SHP77 (cell line): Measurements from ENCODE around the gene WDR20.
"Not testable (repeated sequence)": the region's sequence is repeated elsewhere in the genome, so short reads cannot be mapped to it uniquely, and the experiment has no call there.

Experiments used
- DNase-seq, 2 experiments: peaks; one replicate each; lab custom pipeline; 2025; lab: John Stamatoyannopoulos, UW

The WDR20 gene

DNA sequence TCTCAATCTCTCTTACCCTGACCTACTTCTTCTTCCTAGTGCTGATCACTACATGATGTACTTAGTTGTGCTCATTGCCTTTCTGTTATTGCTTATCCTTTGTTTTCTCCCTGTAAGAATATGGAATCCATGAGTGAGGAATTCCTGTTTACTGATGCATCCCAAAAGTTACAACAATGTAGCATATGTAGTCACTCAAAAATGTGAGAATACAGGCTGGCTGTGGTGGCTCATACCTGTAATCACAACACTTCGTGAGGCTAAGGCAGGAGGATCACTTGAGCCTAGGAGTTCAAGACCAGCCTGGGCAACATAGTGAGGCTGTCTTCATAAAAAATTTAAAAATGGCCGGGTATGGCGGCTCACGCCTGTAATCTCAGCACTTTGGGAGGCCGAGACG is 8.0 kb upstream of the WDR20 start:
- no peak for DNase-seq

DNA sequence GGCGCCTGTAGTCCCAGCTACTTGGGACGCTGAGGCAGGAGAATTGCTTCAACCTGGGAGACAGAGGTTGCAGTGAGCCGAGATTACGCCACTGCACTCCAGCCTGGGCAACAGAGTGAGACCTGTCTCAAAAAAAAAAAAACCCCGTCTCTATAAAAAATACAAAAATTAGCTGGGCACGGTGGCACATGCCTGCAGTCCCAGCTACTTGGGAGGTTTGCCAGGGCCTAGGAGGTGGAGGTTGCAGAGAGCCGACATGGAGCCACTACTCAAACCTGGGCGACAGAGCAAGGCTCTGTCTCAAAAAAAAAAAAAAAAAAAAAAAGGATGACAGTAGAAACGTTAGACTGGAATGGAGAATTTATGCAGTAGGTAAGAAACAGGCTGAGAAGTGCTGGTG is 5.7 kb upstream of the WDR20 start:
- not testable (repeated sequence) for DNase-seq

DNA sequence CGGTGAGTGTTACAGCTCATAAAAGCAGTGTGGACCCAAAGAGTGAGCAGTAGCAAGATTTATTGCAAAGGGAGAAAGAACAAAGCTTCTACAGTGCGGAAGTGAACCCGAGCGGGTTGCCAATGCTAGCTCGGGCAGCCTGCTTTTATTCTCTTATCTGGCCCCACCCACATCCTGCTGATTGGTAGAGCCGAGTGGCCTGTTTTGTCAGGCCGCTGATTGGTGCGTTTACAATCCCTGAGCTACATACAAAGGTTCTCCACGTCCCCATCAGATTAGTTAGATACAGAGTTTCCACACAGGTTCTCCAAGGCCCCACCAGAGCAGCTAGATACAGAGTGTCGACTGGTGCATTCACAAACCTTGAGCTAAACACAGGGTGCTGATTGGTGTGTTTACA is 5.0 kb upstream of the WDR20 start:
- not testable (repeated sequence) for DNase-seq

DNA sequence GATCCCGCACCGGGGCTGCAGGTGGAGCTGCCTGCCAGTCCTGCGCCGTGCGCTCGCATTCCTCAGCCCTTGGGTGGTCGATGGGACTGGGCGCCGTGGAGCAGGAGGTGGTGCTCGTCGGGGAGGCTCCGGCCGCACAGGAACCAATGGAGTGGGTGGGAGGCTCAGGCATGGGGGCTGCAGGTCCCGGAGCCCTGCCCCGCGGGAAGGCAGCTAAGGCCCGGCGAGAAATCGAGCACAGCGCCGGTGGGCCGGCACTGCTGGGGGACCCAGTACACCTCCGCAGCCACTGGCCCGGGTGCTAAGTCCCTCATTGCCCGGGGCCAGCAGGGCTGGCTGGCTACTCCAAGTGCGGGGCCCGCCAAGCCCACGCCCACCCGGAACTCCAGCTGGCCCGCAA is 4.2 kb upstream of the WDR20 start:
- DNase-seq: not testable (repeated sequence)

DNA sequence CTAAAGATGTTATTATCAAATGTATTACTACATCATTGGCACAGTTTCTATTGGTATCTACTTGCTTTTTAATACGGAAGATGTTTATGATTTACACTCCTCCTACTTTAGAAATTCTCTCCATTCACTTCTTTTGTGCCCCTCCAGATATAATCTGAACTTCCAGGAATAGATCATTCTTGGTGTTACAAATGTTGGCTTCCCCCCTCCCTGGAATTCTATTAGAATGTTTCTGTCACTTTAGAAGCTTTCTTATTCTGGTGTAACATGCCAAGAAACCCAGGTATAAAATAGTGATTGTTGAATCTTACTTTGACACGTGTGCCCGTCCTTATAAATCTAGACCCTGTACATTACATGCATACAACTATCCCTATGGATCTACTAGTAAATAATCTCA is 1.2 kb upstream of the WDR20 start:
- DNase-seq: no peak

DNA sequence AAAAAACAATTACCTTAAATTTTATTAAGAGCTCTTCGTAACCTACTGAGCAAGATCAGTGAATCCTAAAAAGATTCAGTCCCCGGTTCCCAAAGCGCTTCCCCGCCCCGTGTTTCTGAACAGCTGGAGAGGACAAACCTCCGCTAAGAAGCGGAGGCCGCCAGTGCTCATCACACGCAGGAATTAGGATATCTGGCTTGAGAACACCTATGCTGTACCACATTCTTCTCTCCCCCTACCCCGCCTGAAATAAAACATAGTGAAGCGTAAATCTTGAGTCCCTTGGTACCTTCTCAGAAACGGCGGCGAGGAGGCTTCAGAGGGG is 774 bp upstream of the WDR20 start:
- DNase-seq: no peak

DNA sequence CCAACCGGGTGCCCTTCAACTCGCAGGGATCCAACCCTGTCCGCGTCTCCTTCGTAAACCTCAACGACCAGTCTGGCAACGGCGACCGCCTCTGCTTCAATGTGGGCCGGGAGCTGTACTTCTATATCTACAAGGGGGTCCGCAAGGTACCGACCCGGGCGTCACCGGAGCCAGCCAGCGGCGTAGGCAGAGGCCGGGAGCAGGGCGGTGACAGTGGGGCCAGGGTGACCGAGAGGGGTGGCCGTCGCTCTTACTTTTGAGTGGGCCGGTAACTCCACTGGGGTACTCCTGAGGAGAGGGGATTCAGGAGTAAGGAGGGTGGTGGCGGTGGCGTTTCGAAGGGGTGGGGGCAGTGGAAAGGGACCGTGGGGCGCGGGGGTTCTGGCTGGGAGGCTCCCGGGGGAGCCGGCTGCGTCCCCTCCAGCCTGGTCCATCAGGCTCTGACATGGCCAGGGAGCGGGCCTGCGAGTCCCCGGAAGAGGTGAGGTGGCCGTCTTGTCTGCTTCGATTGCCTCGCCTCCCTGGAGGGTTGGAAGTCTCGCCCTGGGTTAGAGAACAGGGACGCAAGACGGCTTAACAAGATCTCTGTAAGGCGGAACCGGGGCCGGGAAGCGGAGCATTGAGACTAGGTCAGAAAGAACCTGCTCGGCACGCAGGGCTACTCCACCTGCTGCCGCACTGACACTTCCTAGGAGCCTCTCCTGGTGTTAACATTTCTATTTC is 491 bp downstream of the WDR20 start:
- no peak for DNase-seq

DNA sequence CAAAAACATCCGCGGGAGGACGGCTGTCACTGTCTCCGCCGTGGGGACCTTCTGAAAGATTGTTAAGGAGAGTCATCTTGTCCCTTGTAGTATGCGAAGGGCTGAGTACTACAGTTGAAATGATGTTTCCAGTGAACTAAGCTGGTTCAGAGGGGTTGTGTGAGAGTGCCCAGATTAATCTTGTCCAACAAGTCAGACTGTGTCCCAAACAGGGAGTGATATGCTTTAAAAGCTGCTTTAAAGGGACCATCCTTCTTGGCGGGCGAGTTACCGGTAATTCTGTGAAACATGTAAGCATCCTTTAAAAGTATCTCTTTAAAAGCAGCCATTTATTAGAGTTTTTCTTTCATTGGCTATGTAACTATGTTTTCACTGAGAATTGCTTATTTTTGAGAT is 1.1 kb downstream of the WDR20 start:
- DNase-seq: no peak

DNA sequence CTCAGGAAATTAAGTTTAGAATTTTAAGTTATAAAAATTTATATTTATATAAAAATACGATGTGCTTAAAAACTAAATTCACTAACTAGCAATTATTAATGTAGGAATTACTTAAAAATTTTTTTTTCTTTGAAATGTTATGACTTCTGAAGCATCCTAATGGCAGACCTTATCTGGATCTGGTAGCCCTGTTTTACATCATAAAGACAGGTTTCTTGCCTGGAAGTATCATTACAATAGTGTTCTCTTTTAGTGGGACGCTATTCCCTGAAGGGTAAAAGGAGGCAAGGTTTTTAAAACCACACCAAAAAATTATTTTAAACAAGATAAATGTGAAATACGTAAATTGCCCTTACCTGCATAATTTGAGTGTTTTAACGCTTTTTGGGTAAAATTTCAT is 2.1 kb downstream of the WDR20 start:
- no peak for DNase-seq

DNA sequence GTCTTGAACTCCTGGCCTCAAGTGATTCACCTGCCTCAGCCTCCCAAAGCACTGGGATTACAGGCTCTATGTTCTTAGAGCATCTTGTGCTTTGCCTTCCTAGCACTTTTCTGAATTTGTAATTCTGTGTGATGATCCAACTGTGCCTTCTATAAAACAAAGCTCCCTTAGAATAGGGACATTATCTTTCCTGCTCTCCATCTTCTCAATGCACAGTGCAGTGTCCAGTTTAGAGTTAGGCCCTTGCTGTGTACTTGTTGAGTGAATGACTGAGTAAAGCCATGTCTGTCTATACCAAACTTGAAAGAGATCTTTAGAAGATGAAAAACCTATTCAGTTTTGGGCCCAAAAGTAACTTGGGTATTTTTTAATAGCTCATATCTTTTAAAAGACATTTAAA is 5.2 kb downstream of the WDR20 start:
- no peak for DNase-seq

DNA sequence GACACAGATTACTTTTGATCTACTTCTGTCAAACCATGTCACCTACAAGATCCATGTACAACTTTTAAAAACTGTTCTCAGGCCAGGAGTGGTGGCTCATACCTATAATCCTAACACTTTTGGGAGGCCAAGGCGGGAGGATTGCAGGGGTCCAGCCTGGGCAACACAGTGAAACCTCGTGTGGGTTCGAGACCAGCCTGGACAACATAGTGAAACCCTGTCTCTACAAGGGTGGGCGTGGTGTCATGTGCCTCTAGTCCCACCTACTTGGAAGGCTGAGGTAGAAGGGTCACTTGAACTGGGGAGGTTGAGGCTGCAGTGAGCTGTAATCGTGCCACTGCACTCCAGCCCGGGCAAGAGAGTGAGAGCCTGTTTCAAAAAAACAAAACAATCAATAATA is 5.7 kb downstream of the WDR20 start:
- DNase-seq: no peak

DNA sequence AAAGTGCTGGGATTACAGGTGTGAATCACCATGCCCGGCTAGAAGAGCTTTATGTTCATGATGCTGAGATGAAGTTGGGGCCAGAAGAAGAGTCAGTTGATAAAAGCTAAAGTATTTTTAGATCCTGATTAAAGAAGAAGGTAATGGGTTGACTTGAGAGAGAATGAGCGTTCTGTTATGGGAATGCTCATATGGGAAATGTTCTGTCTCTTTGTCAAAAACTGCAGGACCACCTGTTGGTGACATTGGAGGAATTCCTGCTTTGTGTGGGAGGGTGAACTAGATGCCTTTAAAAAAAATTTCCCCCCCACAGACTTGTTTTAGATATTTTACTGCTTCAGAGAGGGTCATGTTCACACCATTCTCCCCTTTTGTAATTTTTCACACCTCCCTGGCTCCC is 6.7 kb downstream of the WDR20 start:
- no peak for DNase-seq

DNA sequence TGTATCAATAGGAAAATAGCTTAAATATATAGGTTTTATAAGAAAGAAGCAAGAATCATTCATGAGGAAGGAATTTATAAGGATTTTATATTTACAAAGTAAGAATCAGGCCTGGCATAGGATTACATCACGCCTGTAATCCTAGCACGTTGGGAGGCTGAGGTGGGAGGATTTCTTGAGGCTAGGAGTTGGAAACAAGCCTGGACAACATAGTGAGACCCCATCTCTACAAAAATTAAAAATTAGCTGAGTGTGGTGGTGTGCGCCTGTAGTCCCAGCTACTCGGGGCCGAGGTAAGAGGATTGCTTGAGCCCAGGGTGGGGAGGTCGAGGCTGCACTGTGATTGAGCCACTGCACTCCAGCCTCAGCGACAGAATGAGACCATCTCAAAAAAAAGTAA is 10.4 kb downstream of the WDR20 start:
- DNase-seq: no peak

DNA sequence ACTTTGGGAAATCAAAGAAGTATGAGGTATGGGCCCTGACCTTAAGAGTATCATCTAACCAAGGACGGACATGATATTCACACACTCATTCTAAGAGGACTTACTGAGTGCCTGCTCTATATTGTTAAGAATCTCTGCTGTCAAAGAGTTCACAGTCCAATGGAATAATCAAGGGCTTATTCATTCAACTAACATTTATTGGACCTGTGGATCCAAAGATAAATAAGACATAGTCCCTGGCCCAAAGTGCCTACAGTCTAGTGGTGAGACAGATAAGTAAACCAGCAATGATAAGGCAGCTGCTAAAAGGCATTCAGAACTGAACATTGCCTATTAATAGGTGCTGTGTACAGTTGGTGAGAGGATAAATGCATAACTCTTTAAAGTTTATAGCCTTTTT is 11.0 kb downstream of the WDR20 start:
- no peak for DNase-seq

DNA sequence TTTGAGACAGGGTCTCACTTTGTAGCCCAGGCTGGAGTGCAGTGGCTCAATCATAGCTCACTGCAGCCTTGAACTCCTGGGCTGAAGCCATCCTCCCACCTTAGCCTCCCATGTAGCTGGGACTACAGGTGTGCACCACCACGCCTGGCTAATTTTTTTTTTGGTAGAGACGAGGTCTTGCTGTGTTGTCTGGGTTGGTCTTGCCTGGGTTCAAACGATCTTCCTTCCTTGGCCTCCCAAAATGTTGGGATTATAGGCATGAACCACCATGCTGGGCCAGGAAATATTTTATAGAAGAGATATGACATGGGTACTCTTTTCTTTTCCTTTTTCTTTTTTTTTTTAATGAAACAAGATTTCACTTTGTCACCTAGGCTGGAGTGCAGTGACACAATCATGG is 11.7 kb downstream of the WDR20 start:
- not testable (repeated sequence) for DNase-seq

DNA sequence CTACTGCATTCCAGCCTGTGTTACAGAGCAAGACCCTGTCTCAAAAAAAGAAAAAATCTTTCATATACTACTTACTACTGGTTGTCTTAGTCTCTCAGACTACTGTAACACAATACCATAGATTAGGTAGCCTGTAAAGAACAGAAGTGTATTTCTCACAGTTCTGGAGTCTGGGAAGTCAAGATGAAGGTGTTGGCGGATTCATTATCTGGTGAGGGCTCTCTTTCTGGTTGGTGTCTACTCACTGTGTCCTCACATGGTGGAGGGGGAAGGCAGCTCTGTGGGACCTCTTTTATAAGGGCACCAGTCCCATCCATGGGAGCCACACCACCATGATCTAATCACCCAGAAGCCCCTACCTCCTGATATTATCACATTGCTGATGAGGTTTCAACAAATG is 14.4 kb downstream of the WDR20 start:
- no peak for DNase-seq

DNA sequence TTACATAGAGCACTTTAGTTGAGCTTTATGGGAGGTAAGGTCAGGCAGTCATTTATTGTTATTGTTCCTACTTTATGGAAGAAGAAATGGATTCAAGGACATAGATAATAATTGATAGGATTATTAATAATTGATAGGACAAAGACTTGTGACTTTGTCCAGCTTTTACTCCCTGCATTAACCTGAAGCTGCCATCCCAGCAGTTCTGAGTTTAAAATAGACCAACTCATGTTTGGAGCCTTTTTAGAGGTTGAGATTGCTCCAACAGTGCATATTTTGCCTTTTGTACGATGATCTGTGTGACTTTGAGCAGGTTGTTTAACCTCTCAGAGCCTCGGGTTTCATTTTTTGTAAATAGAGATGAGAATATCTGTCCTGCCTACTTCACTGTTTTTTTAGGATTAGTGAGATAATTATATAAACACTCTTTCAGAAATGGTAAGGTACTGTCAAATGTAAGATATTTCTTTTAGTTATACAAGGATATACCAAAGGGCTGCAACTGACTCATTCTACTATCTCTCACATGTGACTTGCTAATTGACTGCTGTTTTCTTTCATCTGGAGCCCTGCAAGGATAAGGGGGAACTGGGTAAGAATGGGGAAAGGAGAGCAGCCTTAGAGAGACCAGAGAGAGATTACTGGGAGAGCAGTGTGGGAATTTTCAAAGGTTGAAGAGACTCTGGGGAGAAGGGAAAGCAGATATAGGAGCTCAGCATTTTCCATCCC is 15.3 kb downstream of the WDR20 start:
- DNase-seq: no peak

DNA sequence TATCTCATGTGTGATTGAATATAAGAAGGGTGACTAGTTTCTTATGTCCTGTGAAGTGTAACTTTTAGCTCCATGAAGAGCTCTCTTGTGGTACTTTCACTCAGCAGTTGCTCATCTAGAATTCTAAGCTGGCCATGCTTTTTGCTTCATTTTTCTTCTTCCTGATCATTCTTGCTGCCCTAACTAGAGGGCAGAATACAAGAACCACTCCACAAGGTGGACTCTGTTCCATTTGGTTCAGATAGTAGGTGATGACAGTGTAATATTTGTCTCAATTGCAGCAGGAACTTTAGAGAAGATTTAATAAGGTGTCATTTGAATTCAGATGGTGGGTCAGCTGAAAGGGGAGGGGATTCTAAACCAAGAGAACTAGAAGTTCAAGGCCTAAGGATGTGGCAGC is 17.6 kb downstream of the WDR20 start:
- DNase-seq: no peak

DNA sequence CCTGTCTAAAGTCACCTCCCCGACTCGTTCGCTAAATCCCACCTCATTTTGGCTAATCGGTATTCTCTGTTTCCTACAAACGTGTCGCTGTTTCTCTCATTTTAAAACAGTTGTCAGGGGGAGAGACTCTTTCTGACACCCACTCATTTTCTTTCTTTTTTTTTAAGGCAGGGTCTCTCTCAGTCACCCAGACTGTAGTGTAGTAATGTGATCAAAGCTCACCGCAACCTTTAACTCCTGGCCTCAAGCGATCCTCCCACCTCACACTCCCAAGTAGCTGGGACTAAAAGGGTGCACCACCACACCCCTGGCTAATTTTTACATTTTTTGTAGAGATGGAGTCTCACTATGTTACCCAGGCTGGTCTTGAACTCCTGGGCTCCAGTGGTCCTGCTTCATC is 19.1 kb downstream of the WDR20 start:
- DNase-seq: no peak

DNA sequence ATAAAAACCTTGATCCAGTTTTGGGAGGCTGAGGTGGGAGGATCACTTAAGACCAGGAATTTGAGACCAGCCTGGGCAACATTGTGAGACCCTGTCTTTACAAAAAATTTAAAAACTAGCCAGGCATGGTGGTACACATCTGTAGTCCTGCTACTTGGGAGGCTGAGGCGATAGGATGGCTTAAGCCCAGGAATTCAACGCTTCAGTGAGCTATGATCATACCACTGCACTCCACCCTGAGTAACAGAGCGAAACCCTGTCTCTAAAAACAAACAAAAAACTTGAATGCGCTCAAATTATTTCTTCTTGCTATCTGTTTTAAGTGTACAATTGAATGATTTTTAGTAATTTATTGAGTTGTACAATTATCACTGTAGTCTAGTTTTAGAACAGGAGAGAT is 20.1 kb downstream of the WDR20 start:
- no peak for DNase-seq

DNA sequence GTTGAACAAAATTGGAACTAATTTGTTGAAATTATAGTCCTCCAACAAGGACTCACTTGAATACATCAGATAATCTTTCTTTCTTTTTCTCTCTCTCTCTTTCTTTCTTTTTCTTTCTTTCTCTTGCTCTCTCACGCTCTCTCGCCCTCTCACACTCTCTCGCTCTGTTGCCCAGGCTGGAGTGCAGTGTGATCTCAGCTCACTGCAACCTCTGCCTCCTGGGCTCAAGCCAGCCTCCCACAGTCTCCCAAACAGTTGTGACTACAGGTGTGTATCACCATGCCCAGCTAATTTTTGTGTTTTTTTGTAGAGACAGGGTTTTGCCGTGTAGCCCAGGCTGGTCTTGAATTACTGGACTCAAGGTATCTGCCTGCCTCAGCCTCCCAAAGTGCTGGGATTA is 22.8 kb downstream of the WDR20 start:
- DNase-seq: no peak

DNA sequence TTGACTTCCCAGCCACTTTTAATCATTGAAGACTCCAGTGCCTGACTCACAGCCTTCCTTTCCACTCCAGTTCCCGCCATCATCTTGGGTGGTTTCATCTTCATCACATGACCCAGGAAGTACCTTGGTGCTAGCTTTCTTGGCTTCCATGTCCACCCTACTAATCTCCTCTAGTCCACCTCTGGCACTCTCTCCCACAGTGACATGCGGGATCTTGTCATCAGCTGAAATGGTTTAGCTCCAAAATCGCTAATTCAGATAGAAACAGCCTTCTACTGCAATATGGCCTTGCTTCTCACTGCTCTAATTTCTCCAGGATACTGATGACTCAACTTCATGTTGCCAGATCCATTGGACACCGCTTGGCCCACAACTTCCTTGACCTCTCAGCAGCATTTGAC is 24.5 kb downstream of the WDR20 start:
- no peak for DNase-seq

DNA sequence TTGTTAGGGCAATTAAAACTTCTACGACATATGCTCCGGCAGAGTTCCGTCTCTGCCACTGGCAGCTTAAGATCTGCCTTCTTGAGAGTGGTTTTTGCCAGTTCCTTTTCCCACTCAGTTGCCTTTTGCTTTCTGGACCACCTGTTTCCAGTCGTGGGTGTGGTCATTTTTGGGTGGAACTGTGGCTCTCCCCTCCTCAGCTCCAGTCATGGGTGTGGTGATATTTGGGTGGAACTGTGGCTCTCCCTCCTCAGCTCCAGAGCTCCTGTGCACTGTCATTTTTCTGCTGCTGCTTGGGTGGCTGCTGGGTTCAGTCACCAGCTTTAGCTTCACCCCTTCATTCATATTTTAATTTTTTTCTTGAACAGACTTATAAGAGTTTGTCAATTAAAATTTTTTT is 25.3 kb downstream of the WDR20 start:
- DNase-seq: no peak

DNA sequence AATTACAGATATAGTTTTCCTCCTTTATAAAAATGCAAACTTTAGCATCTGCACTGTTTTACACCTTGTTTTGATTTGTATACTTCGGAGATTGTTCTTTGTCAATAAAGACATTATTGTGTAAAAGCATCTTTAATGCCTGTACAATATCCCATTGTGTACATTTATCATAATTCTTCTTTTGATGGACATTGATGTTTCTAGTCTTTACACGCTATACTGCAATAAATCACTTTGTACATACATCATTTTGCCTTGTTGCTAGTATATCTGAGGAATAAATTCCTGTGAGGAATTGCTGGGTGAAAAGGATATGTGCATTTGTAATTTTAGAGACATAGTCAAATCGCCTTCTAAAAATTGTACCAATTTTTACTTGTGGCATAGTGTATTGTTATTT is 30.4 kb downstream of the WDR20 start:
- no peak for DNase-seq
